Tibial nerve (tissue), 4 donors: ENCODE data around the gene PIR.

Experiments used
- EP300 ChIP-seq, 2 donors: sonication (generic); formaldehyde crosslinking; IDR thresholded peaks; one replicate each; pipeline ENCODE4 v1.6.1; 2017; ENCODE audit warnings: antibody characterized with exemption in 2 of 2, mild to moderate bottlenecking in 1 of 2
- POLR2A ChIP-seq, 2 donors: fragments of 450-650 bp; IDR thresholded peaks; one replicate each; pipeline ENCODE4 v1.6.1; 2017; ENCODE audit warnings: antibody characterized with exemption in 2 of 2, mild to moderate bottlenecking in 2 of 2, moderate library complexity in 2 of 2
- TF ChIP-seq, protein P1 (sequence below), 5 experiments: fragments of 200-600 bp in 3 of 5; fragments of 450-650 bp in 2 of 5; sonication (generic) in 3 of 5; IDR thresholded peaks; one replicate each; pipeline ENCODE4 v1.5.1; 2016 to 2019; ENCODE audit warnings: antibody characterized with exemption in 5 of 5, mild to moderate bottlenecking in 3 of 5, moderate library complexity in 2 of 5

DNA sequence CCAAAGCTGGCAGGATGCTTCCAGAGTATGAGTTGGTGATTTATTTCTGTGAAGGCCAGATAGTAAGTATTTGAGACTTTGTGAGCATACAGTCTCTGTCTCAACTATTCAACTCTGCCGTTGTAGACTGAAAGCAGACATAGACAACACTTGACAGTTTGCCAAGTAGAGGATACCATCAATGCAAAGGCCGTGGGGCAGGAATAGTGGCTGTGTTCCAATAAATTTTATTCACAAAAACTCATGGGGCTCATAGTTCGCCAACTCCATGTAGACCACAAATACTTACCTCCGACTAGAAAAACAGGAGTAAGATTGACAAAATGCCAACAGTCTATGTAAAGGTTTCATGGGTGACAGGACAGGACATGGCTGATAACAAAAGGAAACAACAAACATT is 3.7 kb upstream of the PIR start:
- TF ChIP-seq EP300 (IDR thresholded peaks at IDR 0.05) (no peak), POLR2A (IDR thresholded peaks at IDR 0.05) (no peak)
- TF ChIP-seq, protein P1, sequence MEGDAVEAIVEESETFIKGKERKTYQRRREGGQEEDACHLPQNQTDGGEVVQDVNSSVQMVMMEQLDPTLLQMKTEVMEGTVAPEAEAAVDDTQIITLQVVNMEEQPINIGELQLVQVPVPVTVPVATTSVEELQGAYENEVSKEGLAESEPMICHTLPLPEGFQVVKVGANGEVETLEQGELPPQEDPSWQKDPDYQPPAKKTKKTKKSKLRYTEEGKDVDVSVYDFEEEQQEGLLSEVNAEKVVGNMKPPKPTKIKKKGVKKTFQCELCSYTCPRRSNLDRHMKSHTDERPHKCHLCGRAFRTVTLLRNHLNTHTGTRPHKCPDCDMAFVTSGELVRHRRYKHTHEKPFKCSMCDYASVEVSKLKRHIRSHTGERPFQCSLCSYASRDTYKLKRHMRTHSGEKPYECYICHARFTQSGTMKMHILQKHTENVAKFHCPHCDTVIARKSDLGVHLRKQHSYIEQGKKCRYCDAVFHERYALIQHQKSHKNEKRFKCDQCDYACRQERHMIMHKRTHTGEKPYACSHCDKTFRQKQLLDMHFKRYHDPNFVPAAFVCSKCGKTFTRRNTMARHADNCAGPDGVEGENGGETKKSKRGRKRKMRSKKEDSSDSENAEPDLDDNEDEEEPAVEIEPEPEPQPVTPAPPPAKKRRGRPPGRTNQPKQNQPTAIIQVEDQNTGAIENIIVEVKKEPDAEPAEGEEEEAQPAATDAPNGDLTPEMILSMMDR (IDR thresholded peaks at IDR 0.05): no peak
